Stomach (tissue), 4 donors: Measurements from ENCODE around the gene VMO1.

ENCODE experiments used
- CTCF ChIP-seq, 7 experiments: fragments of 450-650 bp in 4 of 7; fragments of 200-600 bp in 3 of 7; sonication (generic) in 3 of 7; IDR thresholded peaks; one replicate each; pipeline ENCODE4 v1.5.1; 2016 to 2019; ENCODE audit warnings: antibody characterized with exemption in 7 of 7, control low read depth in 2 of 7, mild to moderate bottlenecking in 1 of 7
- EP300 ChIP-seq: sonication (generic); formaldehyde crosslinking; IDR thresholded peaks from one replicate; pipeline ENCODE4 v1.6.1; 2017; ENCODE audit warnings: antibody characterized with exemption
- POLR2A ChIP-seq, 4 donors: fragments of 450-650 bp; IDR thresholded peaks; one replicate each; pipeline ENCODE4 v1.6.1; 2016; ENCODE audit warnings: antibody characterized with exemption in 4 of 4, control low read depth in 2 of 4, mild to moderate bottlenecking in 1 of 4, moderate library complexity in 1 of 4
- POLR2AphosphoS5 ChIP-seq, 3 donors: sonication (generic); formaldehyde crosslinking; IDR thresholded peaks; one replicate each; pipeline ENCODE4 v1.6.1; 2016; ENCODE audit warnings: antibody characterized with exemption in 3 of 3

GRCh38 chr17:4777969-4778760 lies 8.0 kb downstream of the VMO1 start:
- TF ChIP-seq POLR2A (IDR thresholded peaks at IDR 0.05) = no peak
- no peak for TF ChIP-seq CTCF (IDR thresholded peaks at IDR 0.05)
- TF ChIP-seq EP300 = no peak
- TF ChIP-seq POLR2AphosphoS5 (IDR thresholded peaks at IDR 0.05) = no peak
